Measurements from ENCODE around the gene ZMYND15.

Gene ZMYND15

GRCh38 chr17:4742629-4743028, 3.0 kb downstream of the ZMYND15 start:
- no peak for DNase-seq (ENCODE audit: low spot score)

GRCh38 chr17:4743216-4743615, 3.6 kb downstream of the ZMYND15 start:
- no peak for DNase-seq (ENCODE audit: low spot score)

- DNase-seq (ENCODE audit: low spot score) = no peak
Observed at GRCh38 chr17:4743898-4744297, 4.3 kb downstream of the ZMYND15 start.

GRCh38 chr17:4744999-4745969, 5.7 kb downstream of the ZMYND15 start:
- DNase-seq (ENCODE audit: low spot score) = no peak

- DNase-seq (ENCODE audit: low spot score) = peak; percentile 63
Observed at GRCh38 chr17:4747847-4748246, 8.2 kb downstream of the ZMYND15 start.

GRCh38 chr17:4748686-4749085, 9.1 kb downstream of the ZMYND15 start:
- no peak for DNase-seq (ENCODE audit: low spot score)

- no peak for DNase-seq (ENCODE audit: low spot score)
Observed at GRCh38 chr17:4750606-4751005, 11.0 kb downstream of the ZMYND15 start.

GRCh38 chr17:4751932-4752331, 12.3 kb downstream of the ZMYND15 start:
- DNase-seq (ENCODE audit: low spot score) = no peak

GRCh38 chr17:4753392-4753791, 13.8 kb downstream of the ZMYND15 start:
- DNase-seq (ENCODE audit: low spot score) = no peak

GRCh38 chr17:4759776-4760236, 20.2 kb downstream of the ZMYND15 start:
- DNase-seq (ENCODE audit: low spot score) = no peak

GRCh38 chr17:4764595-4764994, 25.0 kb downstream of the ZMYND15 start:
- no peak for DNase-seq (ENCODE audit: low spot score)

GRCh38 chr17:4766201-4766600, 26.6 kb downstream of the ZMYND15 start:
- DNase-seq (ENCODE audit: low spot score) = no peak

GRCh38 chr17:4766723-4767122, 27.1 kb downstream of the ZMYND15 start:
- DNase-seq (ENCODE audit: low spot score) = peak; percentile 40

- no peak for DNase-seq (ENCODE audit: low spot score)
Observed at GRCh38 chr17:4768298-4768697, 28.7 kb downstream of the ZMYND15 start.

- DNase-seq (ENCODE audit: low spot score) = no peak
Observed at GRCh38 chr17:4769628-4770027, 30.0 kb downstream of the ZMYND15 start.

- DNase-seq (ENCODE audit: low spot score) = no peak
Observed at GRCh38 chr17:4771519-4772234, 32.0 kb downstream of the ZMYND15 start, which contains the start of gene TM4SF5. TM4SF5 (plus strand) TSS chr17:4771886; CDS start chr17:4771923, 37 bp downstream.

- DNase-seq (ENCODE audit: low spot score) = no peak
Observed at GRCh38 chr17:4772235-4772613, 32.6 kb downstream of the ZMYND15 start.

GRCh38 chr17:4777969-4778760, 38.5 kb downstream of the ZMYND15 start:
- DNase-seq (ENCODE audit: low spot score) = no peak

GRCh38 chr17:4780325-4780955, 40.8 kb downstream of the ZMYND15 start:
- DNase-seq (ENCODE audit: low spot score) = no peak

- DNase-seq (ENCODE audit: low spot score) = no peak
Observed at GRCh38 chr17:4782652-4783051, 43.0 kb downstream of the ZMYND15 start.

- DNase-seq (ENCODE audit: low spot score) = no peak
Observed at GRCh38 chr17:4785311-4786105, 45.9 kb downstream of the ZMYND15 start.

Data from kidney capillary endothelial cell (primary cell).